ENCODE data around the gene UST. TPM values are rescaled to one million over a fixed set of nuclear protein-coding genes. Genes with fewer than 3 reads are reported as not detected.

The UST gene
- total RNA-seq, 2 experiments from 2014 or later = 1.2 to 1.5 TPM

- CTCF ChIA-PET = interaction anchor here (0.8 to 2.6 kb wide), 4 partner anchors 48 to 351 kb away, joined by 3 to 29 read pairs (median 7); no protein-coding TSS in a partner anchor
- DNase-seq (no peak), ATAC-seq (no peak)
- Mint-ChIP-seq H3K4me1 (ENCODE audit: low read depth) (peaks cover 55% of the 10 kb centered on the region), H3K27ac (no peak overlapping the region), H3K9me3 (no peaks in the 10 kb centered on the region), H3K4me3 (no peak overlapping the region), H3K27me3 (no peaks in the 10 kb centered on the region), H3K36me3 (ENCODE audit: low read depth) (no peaks in the 10 kb centered on the region)
- TF ChIP-seq CTCF (IDR thresholded peaks at IDR 0.05) = no peak
- intact Hi-C loops (cut with micrococcal nuclease) = loop anchor here (5.0 kb wide), 2 partner anchors 151 to 236 kb away; partner anchors contain the start of gene TAB2
- POLR2A ChIA-PET = interaction anchor here (1.9 kb wide), 1 partner anchor 15 kb away, joined by 7 read pairs; no protein-coding TSS in a partner anchor
These were observed 334.5 kb downstream of the UST start for GRCh38 chr6:149081281-149081680.

GRCh38 chr6:149082320-149082719 is 335.5 kb downstream of the UST start:
- POLR2A ChIA-PET = no interaction called here
- peak; percentile 81 for TF ChIP-seq CTCF (IDR thresholded peaks at IDR 0.05)
- Mint-ChIP-seq H3K36me3 (ENCODE audit: low read depth) (no peaks in the 10 kb centered on the region), H3K4me3 (no peak overlapping the region), H3K27ac (no peak overlapping the region), H3K4me1 (ENCODE audit: low read depth) (peaks cover 50% of the 10 kb centered on the region), H3K27me3 (no peaks in the 10 kb centered on the region), H3K9me3 (no peaks in the 10 kb centered on the region)
- ATAC-seq (peak; percentile 86), DNase-seq (peak; percentile 97)
- CTCF ChIA-PET = interaction anchor here (0.5 to 5.2 kb wide), 31 partner anchors 9 to 437 kb away, joined by 3 to 71 read pairs (median 4); partner anchors contain the start of gene TAB2
- intact Hi-C loops (cut with micrococcal nuclease) = loop anchor here (1.0 to 5.0 kb wide), 3 partner anchors 150 to 350 kb away; partner anchors contain the start of gene TAB2

- no peak for DNase-seq
- no peak for TF ChIP-seq CTCF (IDR thresholded peaks at IDR 0.05)
- Mint-ChIP-seq H3K36me3 (ENCODE audit: low read depth) (no peaks in the 10 kb centered on the region), H3K9me3 (no peaks in the 10 kb centered on the region), H3K4me1 (ENCODE audit: low read depth) (peaks cover 45% of the 10 kb centered on the region), H3K4me3 (peak overlapping the region; percentile 30), H3K27ac (peak overlapping the region; percentile 83), H3K27me3 (no peaks in the 10 kb centered on the region)
- ChIA-PET POLR2A (interaction anchor here (1.3 to 2.3 kb wide), 3 partner anchors 11 to 234 kb away, joined by 6 to 7 read pairs (median 7); partner anchors contain the start of gene TAB2), CTCF (interaction anchor here (1.0 to 5.2 kb wide), 4 partner anchors 8 to 349 kb away, joined by 3 to 71 read pairs (median 3); no protein-coding TSS in a partner anchor)
- no peak for ATAC-seq
- intact Hi-C loops (cut with micrococcal nuclease) = loop anchor here (5.0 kb wide), 2 partner anchors 148 to 233 kb away; partner anchors contain the start of gene TAB2
These were observed 337.2 kb downstream of the UST start for GRCh38 chr6:149084026-149084425.

GRCh38 chr6:149084808-149085556 is 338.2 kb downstream of the UST start:
- intact Hi-C loops (cut with micrococcal nuclease) = loop anchor here (5.0 kb wide), 2 partner anchors 147 to 232 kb away; partner anchors contain the start of gene TAB2
- H3K27ac Mint-ChIP-seq = peak overlapping the region; percentile 83
- ChIA-PET CTCF (interaction anchor here (0.7 to 5.2 kb wide), 15 partner anchors 10 to 348 kb away, joined by 3 to 71 read pairs (median 3); no protein-coding TSS in a partner anchor), POLR2A (interaction anchor here (1.0 to 2.3 kb wide), 7 partner anchors 10 to 233 kb away, joined by 3 to 13 read pairs (median 6); partner anchors contain the start of gene TAB2)
- no peaks in the 10 kb centered on the region for H3K27me3 Mint-ChIP-seq
- no peaks in the 10 kb centered on the region for H3K36me3 Mint-ChIP-seq (ENCODE audit: low read depth)
- no peaks in the 10 kb centered on the region for H3K9me3 Mint-ChIP-seq
- H3K4me1 Mint-ChIP-seq (ENCODE audit: low read depth) = peaks cover 44% of the 10 kb centered on the region
- ATAC-seq = peak; percentile 29
- H3K4me3 Mint-ChIP-seq = no peak overlapping the region
- DNase-seq = no peak
- no peak for TF ChIP-seq CTCF (IDR thresholded peaks at IDR 0.05)

Data from activated CD8-positive, alpha-beta T cell treated with anti-CD3 and anti-CD28 coated beads for 36 hours (primary cell).